ENCODE results near the gene CTDNEP1. TPM values are rescaled to one million over a fixed set of nuclear protein-coding genes. Genes with fewer than 3 reads are reported as not detected.

Gene CTDNEP1
- total RNA-seq, 1 experiment from 2014 or later = 132 TPM

DNA sequence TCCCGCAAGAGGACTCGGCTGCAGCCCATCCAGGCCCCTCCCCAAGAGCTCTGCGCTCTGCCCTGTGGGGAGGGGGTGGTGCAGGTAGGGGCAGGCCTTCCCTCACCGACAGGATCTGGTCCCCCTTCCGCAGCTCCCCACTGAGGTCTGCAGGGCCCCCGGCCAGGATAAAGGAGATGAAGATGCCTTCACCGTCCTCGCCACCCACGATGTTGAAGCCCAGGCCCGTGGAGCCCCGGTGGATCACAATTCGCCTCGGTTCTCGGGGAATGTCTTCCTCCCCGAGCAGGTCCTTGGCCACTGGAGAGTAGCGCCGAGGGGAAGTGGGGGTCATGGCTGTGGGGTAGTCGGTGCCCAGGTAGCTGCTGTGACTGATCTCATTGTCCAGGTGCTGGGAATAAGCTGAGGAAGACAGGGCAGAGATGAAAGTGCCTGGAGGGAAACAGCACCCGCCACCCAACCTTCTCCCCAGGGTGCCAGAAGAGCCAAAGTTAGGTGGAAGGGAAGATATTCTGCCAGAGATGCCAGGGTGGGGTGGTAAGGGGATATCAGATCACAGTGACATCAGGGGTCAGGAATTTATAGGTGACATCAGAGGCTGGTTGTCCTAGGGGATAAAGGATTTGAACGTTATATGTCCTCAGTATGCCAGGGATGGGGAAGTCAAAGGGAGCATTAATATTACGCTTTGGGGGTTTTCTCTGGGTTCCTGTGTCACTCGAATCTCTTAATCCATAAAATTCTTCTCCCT, 54.7 kb downstream of the CTDNEP1 start:
- Histone ChIP-seq H3K4me1 (ENCODE audit: control insufficient read depth, insufficient read depth, low read length) (no peaks in the 10 kb centered on the region), H3K9me3 (ENCODE audit: control insufficient read depth, insufficient read depth, low read depth, low read length) (no peaks in the 10 kb centered on the region), H3K27me3 (ENCODE audit: control insufficient read depth, insufficient read depth, low read length) (no peaks in the 10 kb centered on the region), H3K4me3 (ENCODE audit: low read depth in 2 of 2, low read length in 2 of 2) (no peak overlapping the region), H3K27ac (ENCODE audit: low read length) (no peak overlapping the region), H3K36me3 (ENCODE audit: control insufficient read depth, insufficient read depth, low read length) (no peaks in the 10 kb centered on the region; the same call in 1 of the 2 replicates)
- in situ Hi-C loops (cut with HindIII; ENCODE audit: low pct_unique_long_range_greater_than_20kb, low sequenced_read_pairs) = no loop called here
- DNase-seq (ENCODE audit: low read depth, low spot score) (no peak), ATAC-seq (no peak)
- POLR2A ChIA-PET = interaction anchor here (0.8 kb wide), 1 partner anchor 21 kb away, joined by 6 read pairs; no protein-coding TSS in a partner anchor
- CTCF ChIA-PET = no interaction called here
- intact Hi-C loops (cut with micrococcal nuclease; ENCODE audit: unreplicated experiment) = no loop called here
- TF ChIP-seq POLR2AphosphoS5 (IDR thresholded peaks at IDR 0.05; ENCODE audit: low read depth, low read length) = no peak
- TF ChIP-seq SIN3A (IDR thresholded peaks at IDR 0.05; ENCODE audit: borderline replicate concordance, insufficient read depth, low read depth, low read length) = no peak
- BruUV-seq (replicated peaks) = no TSS peak

DNA sequence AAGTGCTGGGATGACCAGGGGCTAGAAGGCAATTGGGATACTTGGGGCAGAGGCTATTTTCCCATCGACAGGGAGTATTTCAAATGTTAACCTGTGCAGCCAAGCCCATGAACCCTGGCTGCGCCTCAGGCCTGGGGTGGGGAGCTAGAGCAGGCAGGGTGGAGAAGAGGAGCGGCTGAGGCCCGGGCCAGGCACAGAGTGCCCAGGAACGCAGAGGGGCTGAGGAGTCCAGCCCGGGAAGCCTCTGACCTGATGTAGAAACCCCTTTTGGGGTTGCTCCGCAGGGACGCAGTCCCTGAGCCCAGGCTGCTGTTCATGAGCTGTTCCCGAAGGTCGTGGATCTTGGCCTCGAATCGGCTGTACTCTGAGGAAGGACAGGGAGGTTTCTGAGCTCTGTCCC, 55.6 kb downstream of the CTDNEP1 start:
- intact Hi-C loops (cut with micrococcal nuclease; ENCODE audit: unreplicated experiment) = no loop called here
- ATAC-seq (no peak), DNase-seq (ENCODE audit: low read depth, low spot score) (no peak)
- Histone ChIP-seq H3K27me3 (ENCODE audit: control insufficient read depth, insufficient read depth, low read length) (no peaks in the 10 kb centered on the region), H3K4me1 (ENCODE audit: control insufficient read depth, insufficient read depth, low read length) (no peaks in the 10 kb centered on the region), H3K36me3 (ENCODE audit: control insufficient read depth, insufficient read depth, low read length) (no peaks in the 10 kb centered on the region), H3K9me3 (ENCODE audit: control insufficient read depth, insufficient read depth, low read depth, low read length) (no peaks in the 10 kb centered on the region), H3K27ac (ENCODE audit: low read length) (no peak overlapping the region), H3K4me3 (ENCODE audit: low read depth in 2 of 2, low read length in 2 of 2) (no peak overlapping the region)
- no TSS peak for BruUV-seq (replicated peaks)
- CTCF ChIA-PET = no interaction called here
- no peak for TF ChIP-seq TCF7L2 (IDR thresholded peaks at IDR 0.05; ENCODE audit: low read depth, low read length)
- in situ Hi-C loops (cut with HindIII; ENCODE audit: low pct_unique_long_range_greater_than_20kb, low sequenced_read_pairs) = no loop called here
- POLR2A ChIA-PET = no interaction called here

Small RNA genes within 50 kb of the gene (microRNA-seq; reads per million reads assigned to microRNA genes)
- gene MIR324 (ENCODE audit: unreplicated experiment) = 4,183 reads per million, percentile 90 among the genes with 10 or more reads in this experiment

Other genes with a start within 250 kb of the CTDNEP1 start
- gene RNASEK, start 239.1 kb downstream of the CTDNEP1 start, total RNA-seq (2021; ENCODE audit: unreplicated experiment) = 196 TPM
- 0.18 TPM for gene BCL6B, start 228.7 kb downstream of the CTDNEP1 start, total RNA-seq (2021; ENCODE audit: unreplicated experiment)
- 13.1 TPM for gene SLC16A13, start 215.7 kb downstream of the CTDNEP1 start, total RNA-seq (2021; ENCODE audit: unreplicated experiment)
- gene SLC16A11, start 207.6 kb downstream of the CTDNEP1 start, total RNA-seq (2021; ENCODE audit: unreplicated experiment) = not detected
- not detected for gene CLEC10A, start 171.5 kb downstream of the CTDNEP1 start, total RNA-seq (2021; ENCODE audit: unreplicated experiment)
- 0.21 TPM for gene ASGR2, start 136.9 kb downstream of the CTDNEP1 start, total RNA-seq (2021; ENCODE audit: unreplicated experiment)
- gene ASGR1, start 72.4 kb downstream of the CTDNEP1 start, total RNA-seq (2021; ENCODE audit: unreplicated experiment) = 1.3 TPM
- 32.4 TPM for gene DLG4, start 31.9 kb downstream of the CTDNEP1 start, total RNA-seq (2021; ENCODE audit: unreplicated experiment)
- 305 TPM for gene ACADVL, start 31.8 kb downstream of the CTDNEP1 start, total RNA-seq (2021; ENCODE audit: unreplicated experiment)
- 84.2 TPM for gene DVL2, start 17.2 kb downstream of the CTDNEP1 start, total RNA-seq (2021; ENCODE audit: unreplicated experiment)
- gene PHF23, start 12.3 kb downstream of the CTDNEP1 start, total RNA-seq (2021; ENCODE audit: unreplicated experiment) = 69.3 TPM
- 289 TPM for gene GABARAP, start 9.3 kb downstream of the CTDNEP1 start, total RNA-seq (2021; ENCODE audit: unreplicated experiment)
- gene ELP5, start 481 bp upstream of the CTDNEP1 start, total RNA-seq (2021; ENCODE audit: unreplicated experiment) = 89.5 TPM
- 43.1 TPM for gene CLDN7, start 10.7 kb upstream of the CTDNEP1 start, total RNA-seq (2021; ENCODE audit: unreplicated experiment)
- gene SLC2A4, start 30.0 kb upstream of the CTDNEP1 start, total RNA-seq (2021; ENCODE audit: unreplicated experiment) = 0.31 TPM
- 54.9 TPM for gene YBX2, start 42.9 kb upstream of the CTDNEP1 start, total RNA-seq (2021; ENCODE audit: unreplicated experiment)
- gene EIF5A, start 55.9 kb upstream of the CTDNEP1 start, total RNA-seq (2021; ENCODE audit: unreplicated experiment) = 728 TPM
- gene GPS2, start 63.6 kb upstream of the CTDNEP1 start, total RNA-seq (2021; ENCODE audit: unreplicated experiment) = 96.6 TPM
- gene NEURL4, start 77.6 kb upstream of the CTDNEP1 start, total RNA-seq (2021; ENCODE audit: unreplicated experiment) = 58.9 TPM
- gene ACAP1, start 84.8 kb upstream of the CTDNEP1 start, total RNA-seq (2021; ENCODE audit: unreplicated experiment) = 2.7 TPM
- gene KCTD11, start 100.4 kb upstream of the CTDNEP1 start, total RNA-seq (2021; ENCODE audit: unreplicated experiment) = 11.0 TPM
- not detected for gene TMEM95, start 103.4 kb upstream of the CTDNEP1 start, total RNA-seq (2021; ENCODE audit: unreplicated experiment)
- gene TNK1, start 129.4 kb upstream of the CTDNEP1 start, total RNA-seq (2021; ENCODE audit: unreplicated experiment) = 6.2 TPM
- gene PLSCR3, start 142.8 kb upstream of the CTDNEP1 start, total RNA-seq (2021; ENCODE audit: unreplicated experiment) = 32.0 TPM
- 35.8 TPM for gene TMEM256, start 152.4 kb upstream of the CTDNEP1 start, total RNA-seq (2021; ENCODE audit: unreplicated experiment)
- 33.6 TPM for gene NLGN2, start 156.1 kb upstream of the CTDNEP1 start, total RNA-seq (2021; ENCODE audit: unreplicated experiment)
- gene SPEM1, start 168.6 kb upstream of the CTDNEP1 start, total RNA-seq (2021; ENCODE audit: unreplicated experiment) = not detected
- gene SPEM2, start 173.9 kb upstream of the CTDNEP1 start, total RNA-seq (2021; ENCODE audit: unreplicated experiment) = not detected
- gene SPEM3, start 177.1 kb upstream of the CTDNEP1 start, total RNA-seq (2021; ENCODE audit: unreplicated experiment) = not detected
- 8.5 TPM for gene TMEM102, start 183.7 kb upstream of the CTDNEP1 start, total RNA-seq (2021; ENCODE audit: unreplicated experiment)
- gene FGF11, start 187.8 kb upstream of the CTDNEP1 start, total RNA-seq (2021; ENCODE audit: unreplicated experiment) = 4.4 TPM
- gene CHRNB1, start 193.3 kb upstream of the CTDNEP1 start, total RNA-seq (2021; ENCODE audit: unreplicated experiment) = 14.3 TPM
- 24.9 TPM for gene ZBTB4, start 227.9 kb upstream of the CTDNEP1 start, total RNA-seq (2021; ENCODE audit: unreplicated experiment)
- gene SLC35G6, start 229.7 kb upstream of the CTDNEP1 start, total RNA-seq (2021; ENCODE audit: unreplicated experiment) = not detected
- 181 TPM for gene POLR2A, start 232.6 kb upstream of the CTDNEP1 start, total RNA-seq (2021; ENCODE audit: unreplicated experiment)